Natural killer cell (primary cell): Measurements from ENCODE around the gene AGMAT. TPM values are rescaled to one million over a fixed set of nuclear protein-coding genes. Genes with fewer than 3 reads are reported as not detected.
"Not testable (repeated sequence)": the region's sequence is repeated elsewhere in the genome, so short reads cannot be mapped to it uniquely, and the experiment has no call there.

Experiments used
- ATAC-seq, 3 donors: fragments of 150-1000 bp in 2 of 3; fragments of 200-7000 bp in 1 of 3; cut with Tn5 transposase; 1 replicate in 1 of 3; 2 replicates in 2 of 3; pipeline ENCODE4 v1.10.0; 2021; ENCODE audit warnings: mild to moderate bottlenecking in 2 of 3, moderate library complexity in 2 of 3
- DNase-seq, 2 donors: peaks; one replicate each; pipeline versions ENCODE4 v3.0.0 to v3.0.0-alpha.2; 2013 to 2021; ENCODE audit warnings: mixed read lengths in 1 of 2
- H3K27ac ChIP-seq: one replicate; pipeline ENCODE4 v1.5.1; 2013; ENCODE audit warnings: mild to moderate bottlenecking, low read length
- H3K27me3 ChIP-seq: one replicate; pipeline ENCODE4 v1.6.1; 2013; ENCODE audit warnings: low read length; ENCODE audit not compliant: control insufficient read depth, insufficient read depth
- H3K36me3 ChIP-seq: one replicate; pipeline ENCODE4 v1.6.1; 2013; ENCODE audit warnings: low read length; ENCODE audit not compliant: control insufficient read depth, insufficient read depth
- H3K4me1 ChIP-seq: one replicate; pipeline ENCODE4 v1.6.1; 2013; ENCODE audit warnings: low read length; ENCODE audit not compliant: control insufficient read depth, insufficient read depth
- H3K4me3 ChIP-seq: one replicate; pipeline ENCODE4 v1.5.1; 2013; ENCODE audit warnings: low read length
- H3K9me3 ChIP-seq: one replicate; pipeline ENCODE4 v1.6.1; 2013; ENCODE audit warnings: low read length; ENCODE audit not compliant: control insufficient read depth, insufficient read depth
- H3K27ac Mint-ChIP-seq, 2 donors: one replicate each; pipeline ENCODE4 v1.8.0; 2022; ENCODE audit warnings: mild to moderate bottlenecking in 2 of 2, mixed read lengths in 2 of 2, moderate library complexity in 1 of 2
- H3K27me3 Mint-ChIP-seq, 2 donors: one replicate each; pipeline ENCODE4 v1.8.0; 2022; ENCODE audit warnings: low read depth in 2 of 2, mixed read lengths in 2 of 2
- H3K36me3 Mint-ChIP-seq: one replicate; pipeline ENCODE4 v1.8.0; 2022; ENCODE audit warnings: mixed read lengths
- H3K4me1 Mint-ChIP-seq, 2 donors: one replicate each; pipeline ENCODE4 v1.8.0; 2022; ENCODE audit warnings: mixed read lengths in 2 of 2
- H3K4me3 Mint-ChIP-seq: one replicate; pipeline ENCODE4 v1.8.0; 2022; ENCODE audit warnings: mild to moderate bottlenecking, moderate library complexity, mixed read lengths
- H3K9me3 Mint-ChIP-seq, 2 donors: one replicate each; pipeline ENCODE4 v1.8.0; 2022; ENCODE audit warnings: mixed read lengths in 2 of 2
- WGBS: methylation state at CpG from one replicate; pipeline ENCODE4 v1.1.7; 2013; ENCODE audit warnings: missing lambda C conversion rate; ENCODE audit not compliant: insufficient coverage; 5-methylcytosine and 5-hydroxymethylcytosine counted together
- intact Hi-C: fragments of 100-400 bp; cut with micrococcal nuclease; formaldehyde crosslinking; loops from one replicate; pipeline ENCODE4 v1.14.2; 2022
- total RNA-seq, 4 donors: library from RNA; stranded (reverse); fragments of 120-200 nt in 1 of 4; gene quantifications; one replicate each; pipeline versions ENCODE4 v1.2.3 to v1.2.4, GENCODE V29; 2013 to 2022
- TF ChIP-seq, protein P1 (sequence below): fragments of 200-600 bp; IDR thresholded peaks from one replicate; pipeline ENCODE4 v1.8.0; 2022; ENCODE audit warnings: antibody characterized with exemption

Gene AGMAT
- total RNA-seq, 3 donors from 2014 or later (not counting 1 experiment from before 2014, with no cell fraction given) = 0.42 to 0.66 (median 0.65) TPM

DNA sequence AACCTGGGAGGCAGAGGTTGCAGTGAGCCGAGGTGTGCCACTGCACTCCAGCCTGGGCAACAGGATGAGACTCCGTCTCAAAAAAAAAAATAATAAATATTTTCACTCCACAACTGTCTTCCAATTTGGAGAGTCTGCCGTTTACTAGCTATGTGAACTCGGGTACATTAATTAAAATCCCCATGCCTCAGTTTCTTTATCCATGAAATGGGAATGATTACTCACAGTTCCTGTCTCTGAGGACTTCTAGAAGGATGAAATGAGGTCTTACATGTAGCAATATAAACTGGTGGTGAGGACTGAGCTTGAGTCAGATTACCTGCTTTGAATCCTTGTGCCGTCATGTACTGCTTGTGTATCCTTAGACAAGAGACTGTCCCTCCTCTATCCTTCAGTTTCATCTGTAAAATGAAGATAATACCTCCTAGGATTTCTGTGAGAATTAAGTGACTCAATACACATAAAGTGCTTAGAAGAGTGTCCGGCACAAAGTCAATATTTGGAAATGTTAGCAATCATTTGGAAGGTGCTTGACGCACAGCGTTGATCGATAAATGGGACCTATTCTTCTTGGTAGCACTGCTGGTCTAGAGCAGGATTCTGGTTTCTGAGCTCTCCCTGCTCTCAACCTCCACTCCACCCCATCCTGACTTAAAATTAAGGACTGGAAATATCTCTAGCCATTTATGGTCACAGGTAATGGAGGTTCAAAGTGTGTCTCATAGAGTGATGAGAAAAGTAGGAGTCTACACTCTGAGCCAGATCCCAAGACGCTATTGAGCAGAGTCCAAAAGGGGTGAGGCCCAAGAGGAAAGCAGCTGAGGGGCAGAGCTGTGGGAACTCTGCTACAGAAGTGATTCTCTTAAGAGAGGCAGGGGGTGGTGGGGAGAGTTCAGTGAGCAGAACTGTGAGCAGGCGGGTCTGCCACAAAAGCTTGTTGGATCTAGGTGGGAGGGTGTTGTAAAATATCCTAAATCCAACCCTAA, 20.8 kb upstream of the AGMAT start:
- DNase-seq (no peak), ATAC-seq (no peak)
- WGBS = 95% methylated on average over 10 of the region's 11 CpGs
- Mint-ChIP-seq H3K36me3 (no peaks in the 10 kb centered on the region), H3K27ac (no peak overlapping the region), H3K27me3 (peaks cover 0 to 2% of the 10 kb centered on the region in 2 donors), H3K4me1 (peaks cover 13 to 14% of the 10 kb centered on the region in 2 donors), H3K9me3 (no peaks in the 10 kb centered on the region), H3K4me3 (no peak overlapping the region)
- TF ChIP-seq, protein P1, sequence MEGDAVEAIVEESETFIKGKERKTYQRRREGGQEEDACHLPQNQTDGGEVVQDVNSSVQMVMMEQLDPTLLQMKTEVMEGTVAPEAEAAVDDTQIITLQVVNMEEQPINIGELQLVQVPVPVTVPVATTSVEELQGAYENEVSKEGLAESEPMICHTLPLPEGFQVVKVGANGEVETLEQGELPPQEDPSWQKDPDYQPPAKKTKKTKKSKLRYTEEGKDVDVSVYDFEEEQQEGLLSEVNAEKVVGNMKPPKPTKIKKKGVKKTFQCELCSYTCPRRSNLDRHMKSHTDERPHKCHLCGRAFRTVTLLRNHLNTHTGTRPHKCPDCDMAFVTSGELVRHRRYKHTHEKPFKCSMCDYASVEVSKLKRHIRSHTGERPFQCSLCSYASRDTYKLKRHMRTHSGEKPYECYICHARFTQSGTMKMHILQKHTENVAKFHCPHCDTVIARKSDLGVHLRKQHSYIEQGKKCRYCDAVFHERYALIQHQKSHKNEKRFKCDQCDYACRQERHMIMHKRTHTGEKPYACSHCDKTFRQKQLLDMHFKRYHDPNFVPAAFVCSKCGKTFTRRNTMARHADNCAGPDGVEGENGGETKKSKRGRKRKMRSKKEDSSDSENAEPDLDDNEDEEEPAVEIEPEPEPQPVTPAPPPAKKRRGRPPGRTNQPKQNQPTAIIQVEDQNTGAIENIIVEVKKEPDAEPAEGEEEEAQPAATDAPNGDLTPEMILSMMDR = no peak
- Histone ChIP-seq H3K27ac (no peak overlapping the region), H3K9me3 (peaks cover 3% of the 10 kb centered on the region), H3K27me3 (no peaks in the 10 kb centered on the region), H3K36me3 (no peaks in the 10 kb centered on the region), H3K4me1 (peaks cover 16% of the 10 kb centered on the region), H3K4me3 (no peak overlapping the region)
- intact Hi-C loops = no loop called here

DNA sequence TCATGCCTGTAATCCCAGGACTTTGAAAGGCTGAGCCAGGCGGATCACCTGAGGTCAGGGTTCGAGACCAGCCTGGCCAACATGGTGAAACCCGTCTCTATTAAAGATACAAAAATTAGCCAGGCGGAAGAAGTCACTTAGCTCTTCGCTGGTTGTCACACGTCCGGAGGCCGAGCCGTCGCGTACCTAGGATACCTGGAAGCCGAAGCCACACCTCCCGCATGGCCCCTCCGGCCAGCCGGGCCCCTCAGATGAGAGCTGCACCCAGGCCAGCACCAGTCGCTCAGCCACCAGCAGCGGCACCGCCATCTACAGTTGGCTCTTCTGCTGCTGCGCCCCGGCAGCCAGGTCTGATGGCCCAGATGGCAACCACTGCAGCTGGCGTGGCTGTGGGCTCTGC, 19.5 kb upstream of the AGMAT start:
- H3K36me3 Mint-ChIP-seq, H3K27me3 Mint-ChIP-seq, intact Hi-C loops, H3K9me3 Mint-ChIP-seq, H3K27ac Mint-ChIP-seq, H3K9me3 ChIP-seq, H3K27ac ChIP-seq, H3K27me3 ChIP-seq, H3K36me3 ChIP-seq, H3K4me3 ChIP-seq, H3K4me3 Mint-ChIP-seq, DNase-seq, ATAC-seq: not testable (repeated sequence)
- H3K4me1 Mint-ChIP-seq = peaks cover 13 to 14% of the 10 kb centered on the region in 2 donors
- peaks cover 16% of the 10 kb centered on the region for H3K4me1 ChIP-seq
- 97% methylated on average over 21 of the region's 21 CpGs for WGBS

DNA sequence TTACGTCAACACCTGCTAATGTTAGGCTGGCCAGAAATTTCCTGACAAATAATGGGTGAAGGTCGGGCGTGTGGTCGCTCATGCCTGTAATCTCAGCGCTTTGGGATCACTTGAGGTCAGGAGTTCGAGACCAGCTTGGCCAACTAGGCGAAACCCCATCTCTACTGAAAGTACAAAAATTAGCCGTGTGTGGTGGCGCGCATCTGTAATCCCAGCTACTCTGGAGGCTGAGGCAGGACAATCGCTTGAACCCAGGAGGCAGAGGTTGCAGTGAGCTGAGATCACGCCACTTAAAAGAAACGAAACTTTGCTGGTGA, 19.1 kb upstream of the AGMAT start:
- not testable (repeated sequence) for ATAC-seq, H3K27me3 Mint-ChIP-seq, H3K27me3 ChIP-seq, H3K9me3 ChIP-seq, DNase-seq, H3K36me3 Mint-ChIP-seq, H3K36me3 ChIP-seq, H3K9me3 Mint-ChIP-seq
- H3K4me1 Mint-ChIP-seq = peaks cover 13 to 14% of the 10 kb centered on the region in 2 donors
- Histone ChIP-seq H3K4me3 (peak overlapping the region; percentile 56), H3K4me1 (peaks cover 16% of the 10 kb centered on the region), H3K27ac (peak overlapping the region; percentile 47)
- WGBS = 68% methylated on average over 13 of the region's 13 CpGs
- peak overlapping the region; percentile 89 for H3K4me3 Mint-ChIP-seq
- peak overlapping the region; percentile 85 to 87 for H3K27ac Mint-ChIP-seq
- intact Hi-C loops = loop anchor here (1.0 kb wide), 1 partner anchor 13 kb away; the partner anchor contains the start of gene DDI2

DNA sequence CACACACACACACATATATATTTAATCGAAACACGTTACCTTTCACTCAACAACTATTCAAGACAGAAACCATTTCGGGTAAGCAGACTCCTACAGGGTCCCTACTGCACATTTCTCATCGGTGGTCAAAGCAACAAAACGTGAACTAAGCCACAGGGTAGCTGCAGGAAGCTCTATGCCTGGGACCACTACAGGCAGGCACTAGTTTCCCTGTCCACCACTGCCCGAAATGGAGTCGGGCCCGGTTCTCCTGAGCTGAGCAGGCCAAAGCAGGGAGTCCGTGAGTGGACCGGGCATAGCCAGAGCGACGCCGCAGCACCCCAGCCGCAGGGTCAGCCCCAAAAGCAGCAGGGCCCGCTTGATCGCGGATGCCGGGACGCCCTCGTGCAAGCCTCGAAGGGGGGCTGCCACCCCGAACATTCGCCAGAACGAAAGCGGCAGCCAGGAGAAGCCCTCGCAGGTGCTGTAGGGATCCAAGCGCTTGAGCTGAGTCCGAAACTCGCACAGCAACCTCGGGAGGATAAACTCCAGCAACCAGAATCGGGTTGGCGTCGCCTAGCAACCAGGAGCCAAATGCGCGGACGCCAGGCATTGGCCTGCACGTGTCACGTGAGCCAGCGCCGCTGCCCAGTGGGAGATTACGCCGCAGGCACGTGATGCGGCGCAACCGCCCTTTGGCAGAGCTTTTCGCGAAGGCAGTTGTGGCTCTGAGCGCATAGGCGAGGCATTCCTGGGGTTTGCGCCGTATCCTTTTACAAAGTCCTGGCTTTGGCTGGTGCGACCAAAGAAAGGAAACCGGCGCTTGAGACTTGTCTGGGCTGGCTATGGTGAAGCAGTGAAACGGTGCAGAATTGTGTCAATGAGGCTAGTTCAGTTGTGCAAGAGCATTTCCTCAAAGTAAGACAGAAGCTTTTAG, 18.5 kb upstream of the AGMAT start:
- intact Hi-C loops = loop anchor here (1.0 kb wide), 1 partner anchor 14 kb away; the partner anchor contains the start of gene DDI2
- Mint-ChIP-seq H3K4me1 (peaks cover 13 to 14% of the 10 kb centered on the region in 2 donors), H3K36me3 (no peaks in the 10 kb centered on the region), H3K27ac (peak overlapping the region; percentile 85 to 87), H3K27me3 (peaks cover 2 to 5% of the 10 kb centered on the region in 2 donors), H3K4me3 (peak overlapping the region; percentile 89), H3K9me3 (no peaks in the 10 kb centered on the region)
- Histone ChIP-seq H3K36me3 (no peaks in the 10 kb centered on the region), H3K9me3 (peaks cover 3% of the 10 kb centered on the region), H3K27ac (peak overlapping the region; percentile 47), H3K27me3 (no peaks in the 10 kb centered on the region), H3K4me3 (peak overlapping the region; percentile 56), H3K4me1 (peaks cover 16% of the 10 kb centered on the region)
- TF ChIP-seq, protein P1 = no peak
- DNase-seq = peak; percentile 87 to 97
- peak; percentile 94 to 99 (median 98) for ATAC-seq
- WGBS = 2% methylated on average over 56 of the region's 56 CpGs
